Activated CD8-positive, alpha-beta memory T cell treated with anti-CD3 and anti-CD28 coated beads, Interleukin-2, amount 50 U/mL, for 24 hours (primary cell): ENCODE results near the gene TBC1D30.
"Not testable (repeated sequence)": the region's sequence is repeated elsewhere in the genome, so short reads cannot be mapped to it uniquely, and the experiment has no call there.

Experiments used
- DNase-seq: peaks from one replicate; pipeline ENCODE4 v3.0.0-alpha.2; 2020; ENCODE audit errors: extremely low read depth

The TBC1D30 gene

GRCh38 chr12:64802180-64802775 is 22.2 kb upstream of the TBC1D30 start:
- DNase-seq: not testable (repeated sequence)

DNA sequence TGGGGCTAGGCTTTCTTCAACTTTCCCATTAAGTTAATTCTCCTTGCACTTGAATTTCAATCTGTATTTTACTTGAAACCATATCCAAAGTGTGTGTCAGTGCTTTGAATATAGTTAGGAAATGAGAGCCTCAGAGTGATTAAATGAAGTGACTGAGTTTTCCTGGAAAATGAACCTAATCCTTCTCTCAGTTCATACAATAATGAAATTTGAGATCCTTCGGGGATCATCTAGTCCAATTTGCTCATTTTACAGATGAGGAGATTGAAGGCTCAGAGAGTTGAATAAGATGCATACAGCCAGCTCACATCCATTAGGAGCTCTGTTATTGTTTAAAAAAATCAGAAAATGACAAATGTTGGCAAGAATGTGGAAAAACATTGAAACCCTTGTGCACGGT is 18.3 kb upstream of the TBC1D30 start:
- no peak for DNase-seq

- no peak for DNase-seq
Measured at GRCh38 chr12:64806593-64807460, 17.6 kb upstream of the TBC1D30 start.

GRCh38 chr12:64808110-64808509 is 16.3 kb upstream of the TBC1D30 start:
- DNase-seq: no peak

- no peak for DNase-seq
Measured at GRCh38 chr12:64810831-64811230, 13.6 kb upstream of the TBC1D30 start.

- no peak for DNase-seq
Measured at GRCh38 chr12:64813723-64814122, 10.7 kb upstream of the TBC1D30 start.

DNA sequence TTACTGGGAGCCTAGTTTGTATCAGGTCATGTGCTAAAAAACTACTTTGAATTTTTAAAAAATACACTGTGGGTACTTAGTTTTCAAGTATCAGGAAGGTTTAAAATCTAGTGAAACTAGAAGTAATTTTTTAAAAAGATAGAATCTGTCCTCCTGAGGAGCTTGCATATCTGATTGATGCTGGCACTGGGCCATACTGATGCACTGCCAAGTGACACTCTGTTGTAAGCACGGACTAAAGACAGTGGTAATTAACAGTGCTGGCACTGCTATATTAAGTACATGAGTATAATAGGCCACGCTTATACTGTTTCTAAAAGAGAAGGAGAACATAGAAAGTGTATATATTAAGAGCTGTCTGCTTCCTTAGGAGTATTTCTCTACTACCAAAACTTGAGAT is 10.0 kb upstream of the TBC1D30 start:
- DNase-seq: no peak

GRCh38 chr12:64819816-64820402 is 4.5 kb upstream of the TBC1D30 start:
- DNase-seq: no peak

GRCh38 chr12:64820593-64820992 is 3.9 kb upstream of the TBC1D30 start:
- DNase-seq: no peak

DNA sequence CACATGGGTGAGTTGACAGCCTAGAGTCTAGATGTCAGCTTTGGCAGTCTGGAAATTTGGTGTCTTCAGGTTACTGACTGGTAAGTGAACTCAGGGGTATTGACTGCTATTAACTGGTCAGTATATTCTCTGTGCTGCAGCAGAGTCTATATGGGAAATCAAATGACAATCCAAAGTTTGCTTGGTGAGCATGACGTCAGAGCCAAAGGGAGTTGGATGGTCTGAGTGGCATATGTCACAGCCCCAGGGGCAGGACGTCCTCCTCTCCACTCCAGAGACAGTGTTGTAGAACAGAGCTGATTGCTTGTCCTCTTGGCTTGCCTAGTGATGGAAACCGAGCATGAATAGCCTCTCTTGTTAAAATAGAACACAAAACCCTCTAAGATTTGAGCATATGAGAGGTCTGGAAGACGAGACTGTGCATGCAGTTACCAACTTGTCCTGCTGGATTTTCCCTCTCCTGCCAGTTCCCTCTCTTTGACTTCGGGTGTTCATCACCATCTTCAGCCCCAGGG is 3.3 kb upstream of the TBC1D30 start:
- no peak for DNase-seq

GRCh38 chr12:64824130-64824499 is 332 bp upstream of the TBC1D30 start:
- no peak for DNase-seq

DNA sequence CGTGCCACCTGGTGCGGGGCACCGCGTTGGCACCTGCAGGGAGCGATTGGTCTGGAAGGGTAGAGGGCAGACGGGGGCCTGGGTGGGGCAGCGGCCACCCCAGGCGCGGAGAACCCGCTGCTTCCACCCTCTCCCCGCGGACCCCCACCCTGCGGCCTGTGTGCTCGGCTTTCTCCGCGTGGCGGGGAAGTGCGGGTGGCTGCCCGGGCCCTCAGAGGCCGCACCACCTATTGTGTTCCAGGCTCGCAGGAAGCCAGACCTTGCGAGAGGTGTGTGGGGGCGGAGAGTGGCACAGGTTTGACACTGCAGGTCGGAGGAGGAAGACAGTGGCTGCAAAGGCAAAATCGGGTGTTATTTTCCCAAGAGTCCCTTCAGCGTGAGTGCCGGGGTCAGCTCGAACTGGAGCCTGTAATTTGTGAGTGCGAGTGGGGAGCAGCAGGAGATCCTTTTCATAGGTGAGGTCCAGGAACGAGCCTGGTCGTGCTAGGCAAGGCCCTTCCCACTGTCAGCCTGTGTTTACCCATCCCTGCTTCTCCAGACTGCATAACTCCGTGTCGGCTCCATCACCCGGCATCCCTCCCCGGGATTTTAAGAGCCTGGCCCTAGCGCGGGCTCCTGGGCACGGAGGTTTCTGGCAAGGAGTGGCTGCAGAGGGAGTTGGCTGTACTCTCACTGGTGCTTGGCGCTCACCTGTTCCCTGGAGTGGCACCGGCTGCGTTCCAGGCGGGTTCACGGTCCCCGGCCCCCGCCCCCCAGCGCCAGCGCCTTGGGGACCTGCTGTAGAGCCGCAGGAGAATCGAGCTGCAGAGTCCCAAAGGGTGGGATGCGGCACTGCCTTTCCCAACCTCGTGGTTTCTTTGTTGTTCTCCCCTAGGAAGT is 935 bp downstream of the TBC1D30 start:
- no peak for DNase-seq

DNA sequence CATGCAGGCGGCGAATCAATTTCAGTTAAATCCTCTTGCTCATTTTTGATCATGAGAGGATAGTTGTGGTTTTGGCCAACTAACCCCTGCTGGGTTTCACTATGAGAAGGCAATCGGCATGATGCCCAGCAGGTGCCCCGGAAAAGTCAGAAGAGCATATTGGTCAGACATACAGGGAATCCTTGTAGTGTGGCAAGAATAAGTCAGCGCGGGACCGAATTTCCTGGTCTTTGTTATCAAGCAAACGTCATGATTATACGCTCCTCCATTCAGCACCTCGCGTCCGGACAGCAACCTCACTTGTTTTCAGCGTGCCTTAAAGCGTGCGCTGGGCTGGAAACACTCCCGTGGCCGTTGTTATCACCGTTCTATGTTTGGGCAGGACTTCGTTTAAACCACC is 1.8 kb downstream of the TBC1D30 start:
- DNase-seq: no peak

GRCh38 chr12:64828713-64829112 is 4.3 kb downstream of the TBC1D30 start:
- DNase-seq: no peak

DNA sequence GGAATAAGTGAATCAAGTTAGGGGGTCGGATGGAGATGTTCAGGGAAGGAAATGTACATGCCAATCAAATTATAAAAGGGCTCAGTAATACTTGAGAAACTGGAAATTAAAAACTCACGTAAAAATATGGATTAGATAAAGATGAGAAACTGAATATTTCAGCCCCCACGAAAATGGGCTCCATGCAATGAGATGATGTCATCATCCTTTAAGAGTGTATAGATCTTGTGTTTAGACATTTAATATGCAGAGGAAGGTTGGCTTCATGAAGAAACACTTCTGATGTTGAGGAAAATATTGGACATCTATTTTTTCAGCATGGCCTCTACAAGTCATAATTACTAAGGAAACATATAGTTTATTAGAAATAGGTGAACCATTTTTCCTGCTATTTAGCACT is 9.5 kb downstream of the TBC1D30 start:
- DNase-seq: no peak

- no peak for DNase-seq
Measured at GRCh38 chr12:64835901-64836300, 11.5 kb downstream of the TBC1D30 start.

GRCh38 chr12:64836856-64837255 is 12.4 kb downstream of the TBC1D30 start:
- DNase-seq: no peak

- DNase-seq: no peak
Measured at GRCh38 chr12:64837427-64837826, 13.0 kb downstream of the TBC1D30 start.

DNA sequence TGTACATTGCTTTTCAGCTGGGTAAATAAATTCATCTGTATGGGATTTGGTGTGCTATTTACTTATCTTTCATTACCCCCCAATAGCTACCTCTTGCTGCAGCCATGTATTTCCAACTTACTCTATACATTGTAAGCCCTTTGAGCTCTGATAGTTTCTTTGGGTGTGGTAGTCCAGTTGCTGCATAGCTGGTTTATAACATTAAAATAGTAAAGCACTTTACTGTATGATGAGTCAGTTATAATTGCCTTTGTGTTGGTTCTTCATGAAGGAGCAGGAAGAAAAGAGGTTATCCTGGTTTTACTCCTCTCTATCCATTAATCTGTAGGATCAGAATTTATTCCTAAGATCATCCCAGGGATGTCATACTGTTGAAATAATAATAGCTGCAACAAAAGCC is 15.7 kb downstream of the TBC1D30 start:
- no peak for DNase-seq

- DNase-seq: no peak
Measured at GRCh38 chr12:64840949-64841717, 16.7 kb downstream of the TBC1D30 start.

- DNase-seq: not testable (repeated sequence)
Measured at GRCh38 chr12:64848409-64848808, 24.0 kb downstream of the TBC1D30 start.
